NCI-H446 treated with DMSO at 0.1 percent for 48 hours (cell line): Measurements from ENCODE around the gene FAM120B.

Source experiments
- DNase-seq: peaks from one replicate; lab custom pipeline; 2025; lab: John Stamatoyannopoulos, UW

FAM120B gene

GRCh38 chr6:170271771-170272314 is 34.7 kb upstream of the FAM120B start:
- DNase-seq = no peak

- no peak for DNase-seq
Measured at GRCh38 chr6:170272341-170273065, 34.1 kb upstream of the FAM120B start.

- no peak for DNase-seq
Measured at GRCh38 chr6:170273191-170273590, 33.4 kb upstream of the FAM120B start.

GRCh38 chr6:170273681-170274080 is 32.9 kb upstream of the FAM120B start:
- DNase-seq = no peak

- no peak for DNase-seq
Measured at GRCh38 chr6:170274713-170275560, 31.6 kb upstream of the FAM120B start.

- DNase-seq = no peak
Measured at GRCh38 chr6:170276369-170277057, 30.0 kb upstream of the FAM120B start.

- DNase-seq = no peak
Measured at GRCh38 chr6:170277893-170278742, 28.4 kb upstream of the FAM120B start.

- no peak for DNase-seq
Measured at GRCh38 chr6:170278743-170279094, 27.8 kb upstream of the FAM120B start.

GRCh38 chr6:170279426-170279825 is 27.1 kb upstream of the FAM120B start:
- DNase-seq = no peak

- DNase-seq = no peak
Measured at GRCh38 chr6:170279977-170280688, 26.4 kb upstream of the FAM120B start.

GRCh38 chr6:170280689-170281045 is 25.9 kb upstream of the FAM120B start:
- no peak for DNase-seq

- DNase-seq = no peak
Measured at GRCh38 chr6:170281331-170282292, 24.9 kb upstream of the FAM120B start.

GRCh38 chr6:170282512-170283158 is 23.9 kb upstream of the FAM120B start:
- no peak for DNase-seq

GRCh38 chr6:170283212-170284081 is 23.1 kb upstream of the FAM120B start:
- DNase-seq = no peak

- DNase-seq = no peak
Measured at GRCh38 chr6:170284126-170284773, 22.3 kb upstream of the FAM120B start.

- no peak for DNase-seq
Measured at GRCh38 chr6:170284866-170285469, 21.6 kb upstream of the FAM120B start.

- no peak for DNase-seq
Measured at GRCh38 chr6:170285482-170285881, 21.1 kb upstream of the FAM120B start.
